CD4-positive, CD25-positive, alpha-beta regulatory T cell (primary cell): ENCODE results near the gene CCDC150. TPM values are rescaled to one million over a fixed set of nuclear protein-coding genes. Genes with fewer than 3 reads are reported as not detected.

ENCODE experiments used
- ATAC-seq, 2 donors: fragments of 150-1000 bp; cut with Tn5 transposase; one replicate each; pipeline ENCODE4 v1.10.0; 2021; ENCODE audit warnings: low read depth in 2 of 2, moderate number of reproducible peaks in 2 of 2, moderate library complexity in 1 of 2
- DNase-seq, 3 donors: peaks; one replicate each; pipeline versions ENCODE4 v3.0.0 to v3.0.0-alpha.2; 2012 to 2022; ENCODE audit warnings: mixed read lengths in 1 of 3
- H3K27ac ChIP-seq: one replicate; pipeline ENCODE4 v1.7.0; 2013; ENCODE audit warnings: mild to moderate bottlenecking, low read length; ENCODE audit not compliant: insufficient read depth, poor library complexity, severe bottlenecking
- H3K27me3 ChIP-seq: one replicate; pipeline ENCODE4 v1.7.0; 2013; ENCODE audit warnings: low read length; ENCODE audit not compliant: control insufficient read depth, insufficient read depth
- H3K36me3 ChIP-seq: one replicate; pipeline ENCODE4 v1.7.0; 2013; ENCODE audit warnings: mild to moderate bottlenecking, low read length, moderate library complexity; ENCODE audit not compliant: control insufficient read depth, insufficient read depth
- H3K4me1 ChIP-seq: 2 replicates; pipeline ENCODE4 v1.7.0; 2013; ENCODE audit warnings: mild to moderate bottlenecking, low read length; ENCODE audit not compliant: insufficient read depth, control insufficient read depth, poor library complexity, severe bottlenecking
- H3K4me3 ChIP-seq: one replicate; pipeline ENCODE4 v1.7.0; 2013; ENCODE audit warnings: low read depth, mild to moderate bottlenecking, low read length, moderate library complexity
- H3K9me3 ChIP-seq, 2 experiments: 1 replicate in 1 of 2; 2 replicates in 1 of 2; pipeline ENCODE4 v1.7.0; 2013; ENCODE audit warnings: low read length in 2 of 2, mild to moderate bottlenecking in 1 of 2, moderate library complexity in 1 of 2; ENCODE audit not compliant: control insufficient read depth in 2 of 2
- H3K27ac Mint-ChIP-seq, 3 donors: one replicate each; pipeline ENCODE4 v1.8.0; 2020 to 2022; ENCODE audit warnings: mild to moderate bottlenecking in 3 of 3, mixed read lengths in 3 of 3, moderate library complexity in 2 of 3
- H3K27me3 Mint-ChIP-seq: one replicate; pipeline ENCODE4 v1.8.0; 2022; ENCODE audit warnings: mild to moderate bottlenecking, mixed read lengths
- H3K36me3 Mint-ChIP-seq: one replicate; pipeline ENCODE4 v1.8.0; 2020; ENCODE audit warnings: mixed read lengths
- H3K4me1 Mint-ChIP-seq, 4 donors: one replicate each; pipeline ENCODE4 v1.8.0; 2020 to 2022; ENCODE audit warnings: mixed read lengths in 4 of 4, mild to moderate bottlenecking in 1 of 4
- H3K4me3 Mint-ChIP-seq, 4 donors: one replicate each; pipeline ENCODE4 v1.8.0; 2020 to 2022; ENCODE audit warnings: mild to moderate bottlenecking in 4 of 4, mixed read lengths in 4 of 4, moderate library complexity in 3 of 4
- H3K9me3 Mint-ChIP-seq, 7 donors: one replicate each; pipeline ENCODE4 v1.8.0; 2020 to 2022; ENCODE audit warnings: mixed read lengths in 7 of 7, mild to moderate bottlenecking in 3 of 7, moderate library complexity in 2 of 7
- polyA plus RNA-seq, 4 donors: library from polyadenylated mRNA; unstranded; fragments of 300-500 nt; fragmentation: Illumina TruSeq; gene quantifications; one replicate each; pipeline ENCODE4 v1.2.3, GENCODE V29; 2021
- total RNA-seq: library from RNA; stranded (reverse); gene quantifications from one replicate; pipeline ENCODE4 v1.2.3, GENCODE V29; 2022

Gene CCDC150
- total and polyA plus RNA-seq, 5 donors from 2014 or later = 0.21 to 0.74 TPM; not detected in 3

- H3K27ac ChIP-seq = no peak overlapping the region
- peaks cover 3% of the 10 kb centered on the region for H3K36me3 Mint-ChIP-seq
- no peaks in the 10 kb centered on the region for H3K9me3 ChIP-seq
- no peaks in the 10 kb centered on the region for H3K27me3 ChIP-seq
- no peak overlapping the region for H3K27ac Mint-ChIP-seq
- H3K4me1 ChIP-seq = peaks cover 6% of the 10 kb centered on the region
- peaks cover 0 to 22% (median 6%) of the 10 kb centered on the region in 7 donors for H3K9me3 Mint-ChIP-seq
- H3K36me3 ChIP-seq = no peaks in the 10 kb centered on the region
- H3K4me3 Mint-ChIP-seq = no peak overlapping the region
- ATAC-seq (no peak), DNase-seq (no peak)
- no peak overlapping the region for H3K4me3 ChIP-seq
- no peaks in the 10 kb centered on the region for H3K27me3 Mint-ChIP-seq
- peaks cover 0 to 14% (median 9%) of the 10 kb centered on the region in 4 donors for H3K4me1 Mint-ChIP-seq
These were observed 110.9 kb downstream of the CCDC150 start for GRCh38 chr2:196750291-196750923.

DNA sequence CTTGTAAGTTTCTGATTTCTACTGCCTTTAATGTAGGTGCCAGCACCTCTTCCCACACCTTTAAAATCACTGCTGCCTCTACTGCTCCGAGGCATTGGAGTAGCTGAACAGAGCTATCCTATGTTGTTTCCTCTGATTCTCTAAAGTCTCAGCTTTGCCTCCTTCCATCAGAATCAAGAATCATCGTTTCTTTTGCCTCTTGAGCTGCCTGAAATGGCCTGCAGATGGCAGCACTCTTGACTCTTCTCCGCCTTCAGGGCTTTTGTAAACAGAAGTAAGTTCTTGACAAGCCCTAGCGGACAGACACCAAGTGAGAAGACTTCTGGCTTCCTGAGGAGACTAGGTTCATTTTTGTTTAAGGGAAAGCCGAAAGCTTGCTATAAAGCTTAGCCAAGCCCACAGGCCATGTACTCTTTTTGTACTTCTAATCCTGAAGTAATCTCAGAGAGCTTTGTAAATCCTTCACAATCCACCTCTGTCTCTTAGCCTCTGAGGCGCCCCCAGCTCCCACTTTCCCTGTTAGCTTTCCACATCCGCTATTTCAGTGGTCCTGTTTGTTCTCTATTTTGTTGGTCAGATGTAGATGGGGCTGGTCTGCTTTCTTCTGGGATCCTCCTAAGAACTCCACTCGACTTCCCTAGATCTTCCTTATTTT is 111.6 kb downstream of the CCDC150 start:
- DNase-seq (peak; percentile 27 to 83 (median 53)), ATAC-seq (peak; percentile 90 to 91)
- Mint-ChIP-seq H3K27ac (no peak overlapping the region), H3K9me3 (peaks cover 1 to 29% (median 6%) of the 10 kb centered on the region in 7 donors), H3K4me1 (peaks cover 0 to 14% (median 9%) of the 10 kb centered on the region in 4 donors), H3K36me3 (peaks cover 6% of the 10 kb centered on the region), H3K27me3 (no peaks in the 10 kb centered on the region), H3K4me3 (no peak overlapping the region)
- peaks cover 6% of the 10 kb centered on the region for H3K4me1 ChIP-seq
- no peaks in the 10 kb centered on the region for H3K27me3 ChIP-seq
- H3K36me3 ChIP-seq = no peaks in the 10 kb centered on the region
- H3K4me3 ChIP-seq = no peak overlapping the region
- H3K9me3 ChIP-seq = peaks cover 0 to 2% of the 10 kb centered on the region in 2 experiments
- no peak overlapping the region for H3K27ac ChIP-seq

DNA sequence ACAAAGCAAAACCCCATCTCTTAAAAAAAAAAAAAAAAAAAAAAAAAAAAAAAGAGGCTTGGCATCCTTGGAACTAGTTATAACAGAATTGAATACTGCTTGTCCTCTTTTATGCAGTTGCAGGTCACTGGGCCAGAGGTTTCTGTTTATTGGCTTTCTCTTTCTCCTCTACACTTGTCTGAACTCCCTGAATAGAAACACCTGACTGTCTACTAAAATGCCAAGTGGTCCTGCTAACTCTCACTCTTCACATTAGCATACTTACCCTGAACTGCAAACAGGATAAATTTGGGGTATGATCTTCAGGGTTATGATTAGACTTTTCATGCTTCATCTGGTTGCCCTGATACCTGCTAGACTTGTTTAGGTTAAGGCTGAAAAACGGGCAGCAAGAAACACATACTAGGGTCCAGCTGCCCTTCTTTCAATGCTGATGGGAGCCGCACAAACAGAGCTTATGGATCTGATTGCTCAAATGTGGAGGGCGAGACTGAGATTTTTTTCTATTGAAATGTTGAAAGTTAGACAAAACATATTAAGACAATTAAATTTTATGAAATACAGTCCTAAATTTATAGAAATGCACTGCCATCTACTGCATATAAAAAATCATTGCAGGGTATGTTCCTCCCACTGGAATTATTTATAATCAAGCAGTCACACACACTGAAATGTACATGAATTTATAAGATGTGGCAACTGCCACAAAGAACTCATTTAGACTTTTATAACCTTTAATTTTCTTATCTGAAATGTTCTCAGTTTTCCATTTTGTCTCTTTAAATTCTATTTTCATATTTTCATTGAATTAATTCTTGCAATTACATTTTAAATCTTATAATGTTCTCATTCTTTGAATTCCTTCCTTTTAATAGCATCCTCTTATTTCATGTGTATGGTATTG is 119.2 kb downstream of the CCDC150 start:
- H3K9me3 ChIP-seq = peaks cover 0 to 2% of the 10 kb centered on the region in 2 experiments
- peaks cover 10% of the 10 kb centered on the region for H3K36me3 ChIP-seq
- DNase-seq (no peak), ATAC-seq (no peak)
- H3K27me3 Mint-ChIP-seq = no peaks in the 10 kb centered on the region
- H3K4me3 Mint-ChIP-seq = no peak overlapping the region
- no peaks in the 10 kb centered on the region for H3K4me1 ChIP-seq
- H3K4me3 ChIP-seq = no peak overlapping the region
- H3K9me3 Mint-ChIP-seq = peaks cover 3 to 39% (median 15%) of the 10 kb centered on the region in 7 donors
- H3K36me3 Mint-ChIP-seq = peaks cover 28% of the 10 kb centered on the region
- H3K27ac Mint-ChIP-seq = no peak overlapping the region
- peaks cover 0 to 2% (median 0%) of the 10 kb centered on the region in 4 donors for H3K4me1 Mint-ChIP-seq
- H3K27ac ChIP-seq = no peak overlapping the region
- H3K27me3 ChIP-seq = no peaks in the 10 kb centered on the region

- DNase-seq (no peak), ATAC-seq (no peak)
- Mint-ChIP-seq H3K4me3 (no peak overlapping the region), H3K9me3 (peaks cover 0 to 33% (median 15%) of the 10 kb centered on the region in 7 donors), H3K4me1 (peaks cover 0 to 2% (median 0%) of the 10 kb centered on the region in 4 donors), H3K27me3 (no peaks in the 10 kb centered on the region), H3K27ac (no peak overlapping the region), H3K36me3 (peaks cover 34% of the 10 kb centered on the region)
- peaks cover 17% of the 10 kb centered on the region for H3K36me3 ChIP-seq
- no peaks in the 10 kb centered on the region for H3K27me3 ChIP-seq
- H3K9me3 ChIP-seq = peaks cover 0 to 2% of the 10 kb centered on the region in 2 experiments
- no peak overlapping the region for H3K27ac ChIP-seq
- H3K4me3 ChIP-seq = no peak overlapping the region
- no peaks in the 10 kb centered on the region for H3K4me1 ChIP-seq
These were observed 119.8 kb downstream of the CCDC150 start for GRCh38 chr2:196759378-196759706.

GRCh38 chr2:196767101-196767500 is 127.6 kb downstream of the CCDC150 start:
- Histone ChIP-seq H3K4me1 (no peaks in the 10 kb centered on the region), H3K27me3 (no peaks in the 10 kb centered on the region), H3K27ac (no peak overlapping the region), H3K36me3 (peaks cover 84% of the 10 kb centered on the region), H3K4me3 (no peak overlapping the region), H3K9me3 (no peaks in the 10 kb centered on the region)
- peaks cover 46% of the 10 kb centered on the region for H3K36me3 Mint-ChIP-seq
- no peak for DNase-seq
- ATAC-seq = no peak
- no peak overlapping the region for H3K4me3 Mint-ChIP-seq
- no peaks in the 10 kb centered on the region for H3K27me3 Mint-ChIP-seq
- H3K4me1 Mint-ChIP-seq = no peaks in the 10 kb centered on the region
- H3K27ac Mint-ChIP-seq = no peak overlapping the region
- H3K9me3 Mint-ChIP-seq = no peaks in the 10 kb centered on the region

Other genes starting within 250 kb of the CCDC150 start
- gene HECW2, start 46.2 kb upstream of the CCDC150 start, total RNA-seq = 1.9 TPM
- 1 to 10 TPM in 2 of 4 donors, under 1 TPM in 2; 0.43 to 2.7 (median 1.0) TPM for gene HECW2, start 46.2 kb upstream of the CCDC150 start, polyA plus RNA-seq
- gene GTF3C3, start 160.0 kb downstream of the CCDC150 start, total RNA-seq = 30.0 TPM
- gene GTF3C3, start 160.0 kb downstream of the CCDC150 start, polyA plus RNA-seq = 10 to 100 TPM; 10.7 to 17.2 (median 14.9) TPM
- not detected for gene C2orf66, start 169.6 kb downstream of the CCDC150 start, total RNA-seq
- gene C2orf66, start 169.6 kb downstream of the CCDC150 start, polyA plus RNA-seq = not detected